K562 (cell line): Measurements from ENCODE around the gene CLIC1. TPM values are rescaled to one million over a fixed set of nuclear protein-coding genes. Genes with fewer than 3 reads are reported as not detected.
A peak's percentile ranks its signal among the peaks of the same experiment; 100 is the strongest.

Source experiments
- CTBP1 ChIP-seq: fragments of 450-650 bp; IDR thresholded peaks from 2 replicates; pipeline ENCODE4 v1.6.1; 2016; ENCODE audit warnings: borderline replicate concordance
- E2F3 ChIP-seq: fragments of 250-450 bp; sonication (Bioruptor Pico); IDR thresholded peaks from 2 replicates; pipeline ENCODE4 v1.4.0; 2020; ENCODE audit warnings: mild to moderate bottlenecking
- ETV1 ChIP-seq: fragments of 450-650 bp; conservative IDR thresholded peaks from 2 replicates; pipeline ENCODE4 v1.6.1; 2016; ENCODE audit warnings: missing genetic modification characterization, control low read depth, low read depth, missing compliant biosample characterization
- ETV6 ChIP-seq, 3 experiments: fragments of 150-350 bp in 1 of 3; sonication (generic) in 1 of 3; formaldehyde crosslinking in 1 of 3; IDR thresholded peaks; 2 replicates each; pipeline versions ENCODE4 v1.6.1 to v1.8.0; 2014 to 2022; ENCODE audit warnings: borderline replicate concordance in 2 of 3, low read depth in 2 of 3, antibody characterized with exemption in 1 of 3, low read length in 1 of 3, mild to moderate bottlenecking in 1 of 3, missing genetic modification reagents in 1 of 3
- FUS ChIP-seq: fragments of 200-400 bp; formaldehyde crosslinking; optimal IDR thresholded peaks from 2 replicates; pipeline ENCODE3; 2017; ENCODE audit warnings: low read depth, low read length
- HNRNPUL1 ChIP-seq: fragments of 200-400 bp; formaldehyde crosslinking; IDR thresholded peaks from 2 replicates; pipeline ENCODE4 v1.6.1; 2017; ENCODE audit warnings: low read length
- KLF6 ChIP-seq: fragments of 250-450 bp; sonication (Bioruptor Pico); IDR thresholded peaks from 2 replicates; pipeline ENCODE4 v1.4.0; 2020; ENCODE audit warnings: mild to moderate bottlenecking, moderate library complexity, borderline replicate concordance
- LARP7 ChIP-seq: fragments of 450-650 bp; IDR thresholded peaks from 2 replicates; pipeline ENCODE4 v1.6.1; 2016
- LEF1 ChIP-seq: fragments of 450-650 bp; IDR thresholded peaks from 2 replicates; pipeline ENCODE4 v1.6.1; 2016; ENCODE audit warnings: mild to moderate bottlenecking
- MCM3 ChIP-seq: fragments of 450-650 bp; IDR thresholded peaks from 2 replicates; pipeline ENCODE4 v1.6.1; 2016
- MEF2D ChIP-seq: conservative IDR thresholded peaks from 2 replicates; pipeline ENCODE4 v1.6.1; 2016; ENCODE audit warnings: low read depth, missing genetic modification characterization, missing compliant biosample characterization
- NCOA6 ChIP-seq: fragments of 450-650 bp; IDR thresholded peaks from 2 replicates; pipeline ENCODE4 v1.6.1; 2017; ENCODE audit warnings: mild to moderate bottlenecking
- NR4A1 ChIP-seq, 2 experiments: fragments of 250-450 bp in 1 of 2; fragments of 450-650 bp in 1 of 2; sonication (Bioruptor Pico) in 1 of 2; IDR thresholded peaks; 2 replicates each; pipeline versions ENCODE4 v1.4.0 to v1.6.1; 2016 to 2020; ENCODE audit warnings: mild to moderate bottlenecking in 2 of 2, missing compliant biosample characterization in 1 of 2, missing genetic modification characterization in 1 of 2, moderate library complexity in 1 of 2
- RAD21 ChIP-seq, 2 experiments: fragments of 250-450 bp in 1 of 2; fragments of 450-650 bp in 1 of 2; sonication (Bioruptor Pico) in 1 of 2; formaldehyde crosslinking in 1 of 2; IDR thresholded peaks in 1 of 2; conservative IDR thresholded peaks in 1 of 2; 2 replicates each; pipeline versions ENCODE4 v1.4.0 to v1.8.0; 2020 to 2022; ENCODE audit warnings: mild to moderate bottlenecking in 2 of 2, moderate library complexity in 1 of 2
- SLC30A9 ChIP-seq: fragments of 250-450 bp; sonication (Bioruptor Pico); IDR thresholded peaks from 2 replicates; pipeline ENCODE4 v1.8.0; 2022; ENCODE audit warnings: mild to moderate bottlenecking, moderate library complexity
- SNIP1 ChIP-seq: fragments of 450-650 bp; IDR thresholded peaks from 2 replicates; pipeline ENCODE4 v1.7.1; 2017; ENCODE audit warnings: low read depth, mild to moderate bottlenecking
- TAF7 ChIP-seq: fragments of 450-650 bp; IDR thresholded peaks from 2 replicates; pipeline ENCODE4 v1.6.1; 2016; ENCODE audit warnings: missing genetic modification characterization, missing compliant biosample characterization
- TSC22D4 ChIP-seq: fragments of 450-650 bp; IDR thresholded peaks from 2 replicates; pipeline ENCODE4 v1.6.1; 2016; ENCODE audit warnings: missing genetic modification characterization, missing biosample characterization, control low read depth
- ZC3H4 ChIP-seq: sonication (generic); formaldehyde crosslinking; IDR thresholded peaks from 2 replicates; pipeline ENCODE4 v1.9.0; 2021; ENCODE audit warnings: missing genetic modification reagents, borderline replicate concordance
- ZKSCAN3 ChIP-seq: fragments of 250-450 bp; sonication (Bioruptor Pico); IDR thresholded peaks from 2 replicates; pipeline ENCODE4 v1.4.0; 2020
- ZNF165 ChIP-seq: fragments of 250-450 bp; sonication (Bioruptor Pico); IDR thresholded peaks from 2 replicates; pipeline ENCODE4 v1.4.0; 2020; ENCODE audit warnings: borderline replicate concordance
- ZNF174 ChIP-seq: fragments of 250-450 bp; sonication (Bioruptor Pico); IDR thresholded peaks from 2 replicates; pipeline ENCODE4 v1.4.0; 2020; ENCODE audit warnings: mild to moderate bottlenecking
- polyA plus RNA-seq, 8 experiments: library from polyadenylated mRNA; depleted of rRNA in 4 of 8; stranded (reverse) in 5 of 8; unstranded in 3 of 8; fragments of >200 nt; fragmentation: Nextera tagmentation in 2 of 8; fragmentation: Illumina TruSeq in 1 of 8; extraction: Ambion mirVana in 2 of 8; extraction: Trizol in 1 of 8; gene quantifications; 2 replicates each; pipeline versions ENCODE4 v1.2.1 to v1.2.3, GENCODE V29; 2011 to 2014; ENCODE audit warnings: inconsistent platforms in 1 of 8, missing spikeins in 1 of 8
- total RNA-seq, 7 experiments: library from RNA; depleted of rRNA in 6 of 7; stranded (reverse); fragments of >200 nt in 6 of 7; fragmentation: Illumina TruSeq in 2 of 7; extraction: Trizol in 2 of 7; gene quantifications; 2 replicates each; pipeline versions ENCODE4 v1.2.1 to v1.2.3, GENCODE V29; 2011 to 2021; ENCODE audit warnings: low replicate concordance in 1 of 7
- TF ChIP-seq, protein P1 (sequence below), 2 experiments: fragments of 450-650 bp; conservative IDR thresholded peaks; 2 replicates each; pipeline ENCODE4 v1.6.1; 2017; ENCODE audit warnings: mild to moderate bottlenecking in 2 of 2, moderate library complexity in 2 of 2
- TF ChIP-seq, protein P2 (sequence below): fragments of 450-650 bp; formaldehyde crosslinking; conservative IDR thresholded peaks from 2 replicates; pipeline ENCODE4 v1.4.0; 2022; ENCODE audit warnings: mild to moderate bottlenecking, missing genetic modification characterization
- TF ChIP-seq, protein P3 (sequence below): fragments of 250-450 bp; sonication (Bioruptor Pico); IDR thresholded peaks from 2 replicates; pipeline ENCODE4 v1.8.0; 2022; ENCODE audit warnings: moderate library complexity, mild to moderate bottlenecking, inconsistent platforms

CLIC1 gene
- total and polyA plus RNA-seq, 9 of the 15 experiments (the other 6 are each of a cell fraction or from before 2014, with no cell fraction given): 1,267 to 2,419 (median 1,808) TPM

DNA sequence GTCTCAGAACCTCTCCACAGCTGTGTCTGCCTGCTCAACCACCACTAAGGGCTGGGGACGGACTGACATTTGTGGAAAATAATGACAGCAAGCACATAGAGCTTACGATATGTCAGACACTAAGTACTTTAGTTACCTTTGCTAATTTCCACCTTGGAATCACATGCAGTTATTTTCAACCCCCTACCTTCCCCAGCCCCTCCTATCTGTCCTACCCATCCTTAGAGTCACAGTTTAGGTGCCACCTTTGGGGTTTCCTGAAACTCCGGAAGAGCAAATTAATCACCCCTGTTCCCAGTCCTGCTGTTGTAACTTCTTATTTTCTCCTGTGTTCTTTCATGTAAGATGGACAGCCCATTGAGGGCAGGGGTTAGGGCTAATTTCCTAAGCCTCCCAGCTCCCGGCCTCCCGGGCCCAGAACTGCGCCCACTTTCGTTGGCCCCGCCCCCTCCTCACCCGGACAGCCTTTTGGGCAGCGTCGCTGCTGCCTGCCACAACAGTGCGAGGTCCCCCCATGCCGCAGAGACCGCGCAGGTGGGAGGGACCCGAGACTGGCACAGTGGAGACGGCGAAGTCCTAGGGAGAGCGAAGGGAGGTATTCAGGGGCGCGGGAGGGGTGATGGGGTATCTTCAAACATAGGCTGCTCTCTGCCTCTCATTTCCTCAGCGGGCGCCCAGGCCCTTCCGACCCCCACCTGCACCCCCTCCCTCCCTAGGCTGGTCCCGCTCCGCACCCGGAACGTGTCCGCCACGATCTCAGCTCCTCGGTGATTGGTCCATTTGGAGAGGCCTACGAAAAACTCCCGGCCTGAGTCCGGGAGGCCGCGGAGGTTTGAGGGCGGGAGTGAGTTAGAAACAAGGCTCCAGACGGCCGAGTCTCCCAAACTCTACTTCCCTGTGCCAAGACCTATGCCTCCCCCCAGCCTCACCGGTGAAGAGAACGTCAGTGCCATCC, 8.3 kb downstream of the CLIC1 start (continued):
- TF ChIP-seq, protein P1, sequence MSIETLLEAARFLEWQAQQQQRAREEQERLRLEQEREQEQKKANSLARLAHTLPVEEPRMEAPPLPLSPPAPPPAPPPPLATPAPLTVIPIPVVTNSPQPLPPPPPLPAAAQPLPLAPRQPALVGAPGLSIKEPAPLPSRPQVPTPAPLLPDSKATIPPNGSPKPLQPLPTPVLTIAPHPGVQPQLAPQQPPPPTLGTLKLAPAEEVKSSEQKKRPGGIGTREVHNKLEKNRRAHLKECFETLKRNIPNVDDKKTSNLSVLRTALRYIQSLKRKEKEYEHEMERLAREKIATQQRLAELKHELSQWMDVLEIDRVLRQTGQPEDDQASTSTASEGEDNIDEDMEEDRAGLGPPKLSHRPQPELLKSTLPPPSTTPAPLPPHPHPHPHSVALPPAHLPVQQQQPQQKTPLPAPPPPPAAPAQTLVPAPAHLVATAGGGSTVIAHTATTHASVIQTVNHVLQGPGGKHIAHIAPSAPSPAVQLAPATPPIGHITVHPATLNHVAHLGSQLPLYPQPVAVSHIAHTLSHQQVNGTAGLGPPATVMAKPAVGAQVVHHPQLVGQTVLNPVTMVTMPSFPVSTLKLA (conservative IDR thresholded peaks at IDR 0.05): no peak
- 0 out of 2 replicates have a peak, but pooled peaks have one; percentile 2 for TF ChIP-seq KLF6 (CRISPR knock-in tag)
- TF ChIP-seq MCM3: no peak
- no peak for TF ChIP-seq ZNF165 (CRISPR knock-in tag)
- TF ChIP-seq SNIP1: no peak
- no peak for TF ChIP-seq NCOA6
- TF ChIP-seq NR4A1 (CRISPR knock-in tag; IDR thresholded peaks at IDR 0.05): no peak
- TF ChIP-seq NR4A1 (tag; IDR thresholded peaks at IDR 0.05): no peak
- TF ChIP-seq ZKSCAN3 (CRISPR knock-in tag): no peak
- no peak for TF ChIP-seq TAF7
- TF ChIP-seq, protein P2, sequence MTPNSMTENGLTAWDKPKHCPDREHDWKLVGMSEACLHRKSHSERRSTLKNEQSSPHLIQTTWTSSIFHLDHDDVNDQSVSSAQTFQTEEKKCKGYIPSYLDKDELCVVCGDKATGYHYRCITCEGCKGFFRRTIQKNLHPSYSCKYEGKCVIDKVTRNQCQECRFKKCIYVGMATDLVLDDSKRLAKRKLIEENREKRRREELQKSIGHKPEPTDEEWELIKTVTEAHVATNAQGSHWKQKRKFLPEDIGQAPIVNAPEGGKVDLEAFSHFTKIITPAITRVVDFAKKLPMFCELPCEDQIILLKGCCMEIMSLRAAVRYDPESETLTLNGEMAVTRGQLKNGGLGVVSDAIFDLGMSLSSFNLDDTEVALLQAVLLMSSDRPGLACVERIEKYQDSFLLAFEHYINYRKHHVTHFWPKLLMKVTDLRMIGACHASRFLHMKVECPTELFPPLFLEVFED (CRISPR knock-in tag): peak; percentile 66; the same call in 1 of the 2 replicates
- no peak for TF ChIP-seq E2F3 (CRISPR knock-in tag)
- TF ChIP-seq LEF1: no peak
- TF ChIP-seq TSC22D4 (tag): no peak
- no peak for TF ChIP-seq MEF2D (tag)
- no peak for TF ChIP-seq LARP7
- no peak; a peak in 1 of 4 replicates for TF ChIP-seq RAD21 (CRISPR knock-in tag; conservative IDR thresholded peaks at IDR 0.05 in 1 of 2, IDR thresholded peaks at IDR 0.05 in 1 of 2)
- TF ChIP-seq SLC30A9 (CRISPR knock-in tag): no peak
- TF ChIP-seq CTBP1: 0 out of 2 replicates have a peak, but pooled peaks have one; percentile 9
- TF ChIP-seq FUS: no peak
- no peak for TF ChIP-seq ZNF174 (CRISPR knock-in tag)
- TF ChIP-seq ETV6 (IDR thresholded peaks at IDR 0.05; ENCODE audit: borderline replicate concordance in 1 of 2, low read depth in 2 of 2, low read length in 1 of 2): no peak
- TF ChIP-seq ETV6 (CRISPR knock-in tag; IDR thresholded peaks at IDR 0.05; ENCODE audit: borderline replicate concordance): no peak
- TF ChIP-seq, protein P3, sequence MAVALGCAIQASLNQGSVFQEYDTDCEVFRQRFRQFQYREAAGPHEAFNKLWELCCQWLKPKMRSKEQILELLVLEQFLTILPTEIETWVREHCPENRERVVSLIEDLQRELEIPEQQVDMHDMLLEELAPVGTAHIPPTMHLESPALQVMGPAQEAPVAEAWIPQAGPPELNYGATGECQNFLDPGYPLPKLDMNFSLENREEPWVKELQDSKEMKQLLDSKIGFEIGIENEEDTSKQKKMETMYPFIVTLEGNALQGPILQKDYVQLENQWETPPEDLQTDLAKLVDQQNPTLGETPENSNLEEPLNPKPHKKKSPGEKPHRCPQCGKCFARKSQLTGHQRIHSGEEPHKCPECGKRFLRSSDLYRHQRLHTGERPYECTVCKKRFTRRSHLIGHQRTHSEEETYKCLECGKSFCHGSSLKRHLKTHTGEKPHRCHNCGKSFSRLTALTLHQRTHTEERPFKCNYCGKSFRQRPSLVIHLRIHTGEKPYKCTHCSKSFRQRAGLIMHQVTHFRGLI (CRISPR knock-in tag): no peak
- no peak for TF ChIP-seq HNRNPUL1
- TF ChIP-seq ETV1: no peak
- no peak for TF ChIP-seq ZC3H4 (CRISPR knock-in tag)
